Measurements from ENCODE around the gene CENATAC.
"Not testable (repeated sequence)": the region's sequence is repeated elsewhere in the genome, so short reads cannot be mapped to it uniquely, and the experiment has no call there.

Gene CENATAC

DNA sequence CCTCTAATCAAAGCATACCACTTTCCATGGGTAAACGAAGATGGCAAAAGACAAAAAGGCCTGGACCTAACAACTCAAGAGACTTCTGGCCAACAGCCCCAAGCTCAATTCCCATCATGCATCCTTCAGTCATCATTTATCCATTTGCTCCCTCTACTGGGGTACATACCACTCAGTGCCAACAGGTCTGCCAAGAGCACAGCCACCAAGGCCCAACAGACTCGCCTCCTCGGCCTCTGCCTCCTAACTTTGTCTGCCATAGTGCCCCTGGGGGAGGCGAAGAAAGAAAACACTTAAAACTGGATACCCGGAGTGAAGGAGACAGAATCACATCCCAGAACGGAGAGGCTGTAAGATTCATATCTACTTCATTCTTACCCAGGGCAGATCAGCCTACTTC lies 58.0 kb downstream of the CENATAC start:
- peak; percentile 58 for DNase-seq (ENCODE audit: low read depth)

DNA sequence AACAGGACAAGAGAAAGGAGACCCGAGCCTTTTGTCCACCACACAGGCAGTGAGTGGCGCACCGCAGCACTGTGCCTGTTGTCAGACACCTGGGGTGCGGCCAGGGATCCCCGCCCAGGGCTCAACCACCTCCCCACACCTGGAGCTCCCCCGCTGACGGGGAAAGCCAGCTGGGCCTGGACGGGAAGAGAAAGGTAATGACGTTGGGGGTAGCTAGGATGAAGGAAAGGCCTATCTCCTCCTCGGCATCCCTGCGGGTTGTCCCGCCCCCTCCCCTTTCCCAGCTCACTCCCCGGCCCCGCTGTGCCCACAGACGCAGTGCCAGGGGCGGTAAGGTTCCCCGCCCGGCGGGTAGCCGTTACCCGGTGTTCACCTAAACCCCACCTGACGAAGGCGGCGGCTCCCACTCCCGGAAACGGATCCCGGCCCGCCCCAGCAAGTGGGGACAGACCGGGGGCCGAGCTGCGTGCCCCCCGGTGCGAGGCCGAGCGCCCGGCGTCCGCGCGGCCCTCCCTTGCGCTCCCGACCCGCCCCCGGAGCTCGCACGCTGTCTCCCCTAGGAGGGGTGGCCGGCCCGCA lies 58.6 kb downstream of the CENATAC start:
- peak; percentile 27 for DNase-seq (ENCODE audit: low read depth)

DNA sequence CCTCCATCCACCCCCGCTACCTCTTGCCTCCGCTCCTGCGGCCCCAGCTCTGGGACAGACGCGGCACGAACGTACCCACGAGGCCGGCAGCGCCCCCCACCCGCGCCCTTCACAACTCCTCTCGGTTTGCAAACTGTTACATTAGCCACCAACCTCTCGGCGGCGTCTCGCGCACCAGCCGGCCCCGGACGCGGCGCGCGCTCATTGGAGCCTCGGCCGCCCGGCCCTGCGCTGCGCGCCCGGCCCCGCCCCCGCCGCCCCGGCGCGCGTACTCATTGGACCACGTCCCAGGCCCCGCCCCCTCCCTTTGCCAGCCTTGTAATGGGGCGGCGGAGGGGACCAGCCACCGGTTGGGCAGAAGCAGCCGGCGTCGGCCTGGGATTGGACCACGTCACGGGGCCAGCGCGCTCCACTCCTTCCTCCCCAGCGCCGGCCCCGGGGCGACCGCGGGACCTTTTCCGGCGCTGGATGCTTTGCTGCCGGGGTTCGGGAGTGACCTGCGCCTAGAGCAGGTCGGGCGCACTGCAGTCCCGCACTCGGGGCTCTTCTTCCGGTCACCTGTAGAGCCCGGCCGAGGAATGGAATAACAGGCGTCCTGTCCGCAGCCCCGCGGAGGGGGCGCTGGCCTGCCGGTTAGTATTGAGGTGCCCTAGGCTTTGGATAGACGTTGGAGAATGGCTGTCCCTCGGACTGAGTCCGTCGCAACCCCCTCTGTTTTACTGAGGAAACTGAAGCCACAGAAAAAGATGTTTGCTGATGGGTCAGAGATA lies 59.2 kb downstream of the CENATAC start, which contains the start of gene HYOU1:
Gene HYOU1, minus strand, starts transcription at position 206 of the 770 bp plus-strand sequence. CDS start 1,045 bp downstream, outside the sequence.
- peak; percentile 98 for DNase-seq (ENCODE audit: low read depth)

DNA sequence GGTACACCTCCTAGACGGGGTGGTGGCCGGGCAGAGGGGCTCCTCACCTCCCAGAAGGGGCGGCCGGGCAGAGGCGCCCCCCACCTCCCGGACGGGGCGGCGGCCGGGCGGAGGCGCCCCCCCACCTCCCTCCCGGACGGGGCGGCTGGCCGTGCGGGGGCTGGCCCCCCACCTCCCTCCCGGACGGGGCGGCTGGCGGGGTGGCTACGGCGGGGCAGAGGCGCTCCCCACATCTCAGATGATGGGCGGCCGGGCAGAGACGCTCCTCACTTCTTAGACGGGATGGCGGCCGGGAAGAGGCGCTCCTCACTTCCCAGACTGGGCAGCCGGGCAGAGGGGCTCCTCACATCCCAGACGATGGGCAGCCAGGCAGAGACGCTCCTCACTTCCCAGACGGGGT lies 61.2 kb downstream of the CENATAC start:
- DNase-seq (ENCODE audit: low read depth): not testable (repeated sequence)

DNA sequence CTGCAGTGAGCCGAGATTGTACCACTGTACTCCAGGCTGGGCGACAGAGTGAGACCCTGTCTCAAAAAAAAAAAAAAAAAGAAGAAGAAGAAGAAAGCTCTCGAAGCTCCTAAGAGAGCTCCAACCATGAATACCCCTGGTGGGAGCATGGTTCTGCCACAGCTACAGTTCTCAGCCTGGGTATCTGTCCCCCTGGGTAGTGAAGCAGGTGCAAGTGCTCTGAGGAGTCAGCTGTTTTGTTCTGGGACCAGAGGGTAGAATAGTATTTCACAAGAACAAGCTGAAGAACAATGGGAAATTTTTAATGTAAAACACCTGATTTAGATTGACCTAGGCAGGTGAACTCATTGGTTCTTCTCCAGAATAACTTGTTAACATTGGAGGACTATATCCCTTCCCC lies 63.3 kb downstream of the CENATAC start:
- no peak for DNase-seq (ENCODE audit: low read depth)

DNA sequence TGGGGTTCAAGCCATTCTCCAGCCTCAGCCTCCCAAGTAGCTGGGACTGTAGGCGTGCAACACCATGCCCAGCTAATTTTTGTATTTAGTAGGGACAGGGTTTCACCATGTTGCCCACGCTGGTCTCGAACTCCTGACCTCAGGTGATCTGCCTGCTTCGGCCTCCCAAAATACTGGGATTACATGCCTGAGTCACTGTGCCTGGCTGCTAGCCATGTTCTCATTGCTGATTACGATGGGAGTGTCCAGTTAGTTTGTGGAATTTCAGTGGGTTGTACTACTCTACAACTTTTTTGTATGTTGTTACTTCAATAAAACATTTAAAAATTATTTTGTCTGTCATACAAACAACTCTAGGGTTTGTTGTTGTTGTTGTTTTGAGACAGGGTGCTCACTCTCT lies 64.8 kb downstream of the CENATAC start:
- DNase-seq (ENCODE audit: low read depth): peak; percentile 44

DNA sequence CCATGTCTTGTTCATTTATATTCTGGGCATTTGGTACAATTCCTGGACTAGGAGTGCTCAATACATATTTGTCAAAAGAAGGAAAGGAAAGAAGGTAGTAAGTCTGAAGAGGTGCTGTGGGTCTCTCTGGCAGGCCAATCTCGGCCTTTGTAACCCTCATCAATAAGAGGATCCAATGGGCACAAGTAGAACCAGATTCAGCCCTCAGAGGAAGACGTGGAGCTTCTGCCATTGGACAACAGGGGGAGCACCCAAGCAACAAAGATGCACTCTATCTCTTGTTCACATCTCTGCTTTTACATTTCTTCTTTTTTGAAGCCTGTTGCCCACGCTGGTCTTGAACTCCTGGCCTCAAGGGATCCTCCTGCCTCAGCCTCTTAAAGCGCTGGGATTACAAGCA lies 67.4 kb downstream of the CENATAC start:
- DNase-seq (ENCODE audit: low read depth): peak; percentile 65
